Measurements from ENCODE around the gene NFIX.

GRCh38 chr19:12949363-12950283, 45.7 kb upstream of the NFIX start:
- TF ChIP-seq CTCF (conservative IDR thresholded peaks at IDR 0.05; ENCODE audit: low read depth, low read length) (no peak), EZH2 (IDR thresholded peaks at IDR 0.05; ENCODE audit: borderline replicate concordance, low read depth, low read length, poor library complexity, severe bottlenecking) (no peak)

All from A673 (cell line).